ENCODE results near the gene MAP4. TPM values are rescaled to one million over a fixed set of nuclear protein-coding genes. Genes with fewer than 3 reads are reported as not detected.

Gene MAP4
- total and polyA plus RNA-seq, 2 of the 13 experiments (the other 11 are each of a cell fraction or from before 2014, with no cell fraction given), result 33.1 to 38.7 TPM

- TF ChIP-seq PATZ1 (CRISPR knock-in tag; IDR thresholded peaks at IDR 0.05) (no peak; the same call in 1 of the 2 replicates), ZHX1 (CRISPR knock-in tag; IDR thresholded peaks at IDR 0.05; ENCODE audit: low read depth) (no peak), ONECUT2 (CRISPR knock-in tag; IDR thresholded peaks at IDR 0.05) (no peak), ZNF773 (CRISPR knock-in tag; IDR thresholded peaks at IDR 0.05; ENCODE audit: borderline replicate concordance) (no peak), ATF6 (CRISPR knock-in tag; conservative IDR thresholded peaks at IDR 0.05) (0 out of 2 replicates have a peak, but pooled peaks have one; percentile 30), HOXA5 (CRISPR knock-in tag; IDR thresholded peaks at IDR 0.05) (peak; percentile 69; the same call in 1 of the 2 replicates), MTA3 (CRISPR knock-in tag; IDR thresholded peaks at IDR 0.05) (no peak), AKNA (CRISPR knock-in tag; IDR thresholded peaks at IDR 0.05; ENCODE audit: borderline replicate concordance) (no peak), ZNF709 (CRISPR knock-in tag; IDR thresholded peaks at IDR 0.05) (peak; percentile 93; the same call in 1 of the 2 replicates), ZNF768 (CRISPR knock-in tag; IDR thresholded peaks at IDR 0.05) (no peak), U2AF2 (IDR thresholded peaks at IDR 0.05; ENCODE audit: low read depth, low read length) (no peak), ZGPAT (CRISPR knock-in tag; IDR thresholded peaks at IDR 0.05) (peak; percentile 59; the same call in 1 of the 2 replicates), ZNF670 (CRISPR knock-in tag; IDR thresholded peaks at IDR 0.05; ENCODE audit: borderline replicate concordance) (no peak)
Measured at GRCh38 chr3:47802734-47803479, 213.3 kb downstream of the MAP4 start, which contains the start of gene DHX30 (continued).
